ENCODE data around the gene DEPDC4.
"Not testable (repeated sequence)": the region's sequence is repeated elsewhere in the genome, so short reads cannot be mapped to it uniquely, and the experiment has no call there.

The DEPDC4 gene

GRCh38 chr12:100229876-100230275, 37.0 kb downstream of the DEPDC4 start:
- H3K27ac ChIP-seq (ENCODE audit: low read length) = no peak overlapping the region

DNA sequence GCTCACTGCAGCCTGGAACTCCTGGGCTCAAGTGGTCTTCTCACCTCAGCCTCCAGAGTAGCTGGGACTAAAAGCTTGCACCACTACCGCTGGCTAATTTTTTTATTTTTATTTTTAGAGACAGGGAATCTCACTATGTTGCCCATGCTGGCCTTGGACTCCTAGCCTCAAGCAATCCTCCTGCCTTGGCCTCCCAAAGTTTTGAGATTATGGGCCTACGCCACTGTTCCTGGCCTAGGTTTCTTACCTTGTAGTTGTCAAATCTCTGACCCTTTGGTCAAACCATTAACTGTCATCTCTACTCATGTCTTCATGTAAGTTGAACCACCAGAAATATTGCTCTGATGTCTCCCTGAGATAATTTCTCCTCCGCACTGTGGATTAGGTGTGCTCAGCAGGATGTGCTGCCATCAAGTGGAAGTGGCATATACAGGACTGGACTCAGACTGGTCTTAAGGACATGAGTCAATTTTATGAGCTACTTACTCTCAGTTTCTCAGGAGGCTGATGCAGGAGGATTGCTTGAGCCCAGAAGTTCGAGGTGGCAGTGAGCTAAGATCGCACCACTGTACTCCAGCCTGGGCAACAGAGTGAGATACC, 37.7 kb downstream of the DEPDC4 start:
- Histone ChIP-seq H3K9ac (ENCODE audit: low read depth, low read length) (no peak overlapping the region), H3K4me1 (ENCODE audit: insufficient read depth, low read length) (no peaks in the 10 kb centered on the region), H3K9me3 (ENCODE audit: insufficient read depth, low read depth, low read length) (no peaks in the 10 kb centered on the region), H3K27ac (ENCODE audit: low read length) (no peak overlapping the region), H3K36me3 (ENCODE audit: insufficient read depth, low read depth, low read length) (peaks cover 13% of the 10 kb centered on the region), H3K27me3 (ENCODE audit: insufficient read depth, low read length) (no peaks in the 10 kb centered on the region), H3K4me3 (ENCODE audit: low read length) (no peak overlapping the region)

More at GRCh38 chr12:100229876-100230275, 37.0 kb downstream of the DEPDC4 start:
- H3K9me3 ChIP-seq (ENCODE audit: insufficient read depth, low read depth, low read length) = no peaks in the 10 kb centered on the region
- H3K36me3 ChIP-seq (ENCODE audit: insufficient read depth, low read depth, low read length) = peaks cover 7% of the 10 kb centered on the region
- no peaks in the 10 kb centered on the region for H3K4me1 ChIP-seq (ENCODE audit: insufficient read depth, low read length)
- H3K9ac ChIP-seq (ENCODE audit: low read depth, low read length) = no peak overlapping the region
- H3K27me3 ChIP-seq (ENCODE audit: insufficient read depth, low read length) = no peaks in the 10 kb centered on the region
- H3K4me3 ChIP-seq (ENCODE audit: low read length) = no peak overlapping the region

DNA sequence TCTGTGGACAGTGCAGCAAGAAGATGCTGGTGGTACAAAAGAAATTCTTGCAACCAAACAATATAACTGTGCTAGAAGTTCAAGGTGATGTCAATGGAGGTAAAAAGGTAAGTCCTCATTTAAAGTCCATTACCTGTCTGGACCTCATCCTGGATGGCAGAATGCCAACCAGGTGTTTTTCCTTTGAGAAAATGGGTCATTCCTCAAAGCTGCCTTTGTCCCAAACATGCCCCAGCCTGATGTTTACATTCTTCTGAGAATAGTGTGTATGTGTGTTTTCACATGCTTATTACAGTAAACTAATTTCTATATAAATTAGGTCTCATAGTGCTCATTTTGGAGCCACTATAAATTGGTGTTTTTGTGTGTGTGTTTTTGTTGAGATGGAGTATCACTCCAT, 41.4 kb downstream of the DEPDC4 start:
- Histone ChIP-seq H3K36me3 (ENCODE audit: insufficient read depth, low read depth, low read length) (peaks cover 41% of the 10 kb centered on the region), H3K27me3 (ENCODE audit: insufficient read depth, low read length) (no peaks in the 10 kb centered on the region), H3K27ac (ENCODE audit: low read length) (no peak overlapping the region), H3K4me1 (ENCODE audit: insufficient read depth, low read length) (no peaks in the 10 kb centered on the region), H3K4me3 (ENCODE audit: low read length) (no peak overlapping the region), H3K9ac (ENCODE audit: low read depth, low read length) (no peak overlapping the region), H3K9me3 (ENCODE audit: insufficient read depth, low read depth, low read length) (no peaks in the 10 kb centered on the region)

- H3K9me3 ChIP-seq (ENCODE audit: insufficient read depth, low read depth, low read length); H3K4me1 ChIP-seq (ENCODE audit: insufficient read depth, low read length); H3K9ac ChIP-seq (ENCODE audit: low read depth, low read length); H3K27me3 ChIP-seq (ENCODE audit: insufficient read depth, low read length); H3K27ac ChIP-seq (ENCODE audit: low read length); H3K4me3 ChIP-seq (ENCODE audit: low read length): not testable (repeated sequence)
- peaks cover 71% of the 10 kb centered on the region for H3K36me3 ChIP-seq (ENCODE audit: insufficient read depth, low read depth, low read length)
Measured at GRCh38 chr12:100222173-100222572, 44.7 kb downstream of the DEPDC4 start.

- Histone ChIP-seq H3K9me3 (ENCODE audit: insufficient read depth, low read depth, low read length) (no peaks in the 10 kb centered on the region), H3K36me3 (ENCODE audit: insufficient read depth, low read depth, low read length) (peaks cover 72% of the 10 kb centered on the region)
Measured at GRCh38 chr12:100221523-100221922, 45.4 kb downstream of the DEPDC4 start.

DNA sequence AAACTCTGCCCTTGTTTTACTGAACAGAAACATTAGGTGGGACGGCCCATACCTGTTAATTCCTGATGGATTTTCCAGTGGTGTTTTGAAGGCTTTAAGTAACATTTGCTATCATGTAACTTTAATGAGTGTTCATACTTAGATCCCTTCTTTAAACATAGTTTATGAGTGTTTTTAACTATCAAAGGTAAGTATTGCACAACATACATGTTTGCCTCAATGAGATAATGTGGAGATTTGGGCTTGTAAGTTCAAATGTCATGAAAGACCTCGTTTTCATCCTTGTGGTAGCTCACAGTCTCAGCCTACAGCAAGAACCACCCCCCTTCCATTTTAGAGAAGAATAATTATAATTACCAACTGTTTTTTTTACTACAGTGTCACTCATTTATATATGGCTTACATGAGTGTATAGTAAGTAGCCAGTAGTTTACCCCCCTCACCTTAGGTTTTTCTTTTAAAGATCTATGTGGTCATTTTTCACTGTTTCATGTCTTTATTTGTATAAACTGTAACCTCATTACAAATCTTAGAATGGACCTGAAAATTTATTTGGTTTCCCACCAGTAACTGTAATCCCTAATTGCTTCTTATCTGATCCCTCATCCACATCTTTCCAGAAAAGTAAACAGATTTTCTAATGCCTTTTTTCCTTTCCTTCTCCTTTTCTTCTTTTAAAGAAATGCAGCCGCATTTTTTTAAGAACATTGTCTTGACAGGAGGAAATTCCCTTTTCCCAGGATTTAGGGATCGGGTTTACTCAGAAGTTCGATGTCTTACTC, 47.4 kb downstream of the DEPDC4 start:
- H3K36me3 ChIP-seq (ENCODE audit: insufficient read depth, low read depth, low read length) = peaks cover 75% of the 10 kb centered on the region
- H3K4me3 ChIP-seq (ENCODE audit: low read length) = no peak overlapping the region
- no peak overlapping the region for H3K9ac ChIP-seq (ENCODE audit: low read depth, low read length)

More at GRCh38 chr12:100221523-100221922, 45.4 kb downstream of the DEPDC4 start:
- no peak overlapping the region for H3K27ac ChIP-seq (ENCODE audit: low read length)
- H3K9ac ChIP-seq (ENCODE audit: low read depth, low read length) = no peak overlapping the region
- H3K27me3 ChIP-seq (ENCODE audit: insufficient read depth, low read length) = no peaks in the 10 kb centered on the region
- H3K4me1 ChIP-seq (ENCODE audit: insufficient read depth, low read length) = no peaks in the 10 kb centered on the region
- H3K4me3 ChIP-seq (ENCODE audit: low read length) = no peak overlapping the region

GRCh38 chr12:100216337-100216736, 50.5 kb downstream of the DEPDC4 start:
- H3K36me3 ChIP-seq (ENCODE audit: insufficient read depth, low read depth, low read length) = peaks cover 79% of the 10 kb centered on the region
- no peaks in the 10 kb centered on the region for H3K9me3 ChIP-seq (ENCODE audit: insufficient read depth, low read depth, low read length)

More for the DNA sequence above, 47.4 kb downstream of the DEPDC4 start:
- Histone ChIP-seq H3K27ac (ENCODE audit: low read length) (no peak overlapping the region), H3K4me1 (ENCODE audit: insufficient read depth, low read length) (no peaks in the 10 kb centered on the region), H3K27me3 (ENCODE audit: insufficient read depth, low read length) (no peaks in the 10 kb centered on the region), H3K9me3 (ENCODE audit: insufficient read depth, low read depth, low read length) (no peaks in the 10 kb centered on the region)

GRCh38 chr12:100215209-100215608, 51.7 kb downstream of the DEPDC4 start:
- Histone ChIP-seq H3K4me3 (ENCODE audit: low read length) (no peak overlapping the region), H3K9me3 (ENCODE audit: insufficient read depth, low read depth, low read length) (no peaks in the 10 kb centered on the region), H3K27ac (ENCODE audit: low read length) (no peak overlapping the region), H3K4me1 (ENCODE audit: insufficient read depth, low read length) (no peaks in the 10 kb centered on the region), H3K36me3 (ENCODE audit: insufficient read depth, low read depth, low read length) (peaks cover 80% of the 10 kb centered on the region), H3K9ac (ENCODE audit: low read depth, low read length) (no peak overlapping the region), H3K27me3 (ENCODE audit: insufficient read depth, low read length) (no peaks in the 10 kb centered on the region)

More at GRCh38 chr12:100216337-100216736, 50.5 kb downstream of the DEPDC4 start:
- no peaks in the 10 kb centered on the region for H3K4me1 ChIP-seq (ENCODE audit: insufficient read depth, low read length)
- no peaks in the 10 kb centered on the region for H3K27me3 ChIP-seq (ENCODE audit: insufficient read depth, low read length)
- no peak overlapping the region for H3K27ac ChIP-seq (ENCODE audit: low read length)
- H3K4me3 ChIP-seq (ENCODE audit: low read length) = no peak overlapping the region
- no peak overlapping the region for H3K9ac ChIP-seq (ENCODE audit: low read depth, low read length)

- no peaks in the 10 kb centered on the region for H3K27me3 ChIP-seq (ENCODE audit: insufficient read depth, low read length)
- no peak overlapping the region for H3K27ac ChIP-seq (ENCODE audit: low read length)
- peaks cover 80% of the 10 kb centered on the region for H3K36me3 ChIP-seq (ENCODE audit: insufficient read depth, low read depth, low read length)
Measured at GRCh38 chr12:100214518-100214917, 52.4 kb downstream of the DEPDC4 start.

GRCh38 chr12:100213016-100213891, 53.6 kb downstream of the DEPDC4 start:
- peaks cover 80% of the 10 kb centered on the region for H3K36me3 ChIP-seq (ENCODE audit: insufficient read depth, low read depth, low read length)
- H3K4me3 ChIP-seq (ENCODE audit: low read length) = no peak overlapping the region
- no peaks in the 10 kb centered on the region for H3K27me3 ChIP-seq (ENCODE audit: insufficient read depth, low read length)
- H3K9ac ChIP-seq (ENCODE audit: low read depth, low read length) = no peak overlapping the region
- no peak overlapping the region for H3K27ac ChIP-seq (ENCODE audit: low read length)
- no peaks in the 10 kb centered on the region for H3K9me3 ChIP-seq (ENCODE audit: insufficient read depth, low read depth, low read length)
- H3K4me1 ChIP-seq (ENCODE audit: insufficient read depth, low read length) = no peaks in the 10 kb centered on the region

More at GRCh38 chr12:100214518-100214917, 52.4 kb downstream of the DEPDC4 start:
- H3K9me3 ChIP-seq (ENCODE audit: insufficient read depth, low read depth, low read length) = no peaks in the 10 kb centered on the region
- no peak overlapping the region for H3K4me3 ChIP-seq (ENCODE audit: low read length)
- H3K4me1 ChIP-seq (ENCODE audit: insufficient read depth, low read length) = no peaks in the 10 kb centered on the region
- no peak overlapping the region for H3K9ac ChIP-seq (ENCODE audit: low read depth, low read length)

GRCh38 chr12:100211698-100212097, 55.2 kb downstream of the DEPDC4 start:
- Histone ChIP-seq H3K4me3 (ENCODE audit: low read length) (no peak overlapping the region), H3K4me1 (ENCODE audit: insufficient read depth, low read length) (no peaks in the 10 kb centered on the region), H3K9ac (ENCODE audit: low read depth, low read length) (no peak overlapping the region), H3K36me3 (ENCODE audit: insufficient read depth, low read depth, low read length) (peaks cover 83% of the 10 kb centered on the region), H3K27ac (ENCODE audit: low read length) (no peak overlapping the region), H3K27me3 (ENCODE audit: insufficient read depth, low read length) (no peaks in the 10 kb centered on the region), H3K9me3 (ENCODE audit: insufficient read depth, low read depth, low read length) (no peaks in the 10 kb centered on the region)
